Stimulated activated CD8-positive, alpha-beta memory T cell treated with anti-CD3 and anti-CD28 coated beads, Interleukin-2, amount 100 ng/mL, for 1 hour (primary cell): ENCODE measurements around the gene CLASP1.
"Not testable (repeated sequence)": the region's sequence is repeated elsewhere in the genome, so short reads cannot be mapped to it uniquely, and the experiment has no call there.

ENCODE experiments used
- DNase-seq, 2 donors: peaks; one replicate each; pipeline ENCODE4 v3.0.0-alpha.2; 2020; ENCODE audit warnings: low read depth in 2 of 2

Gene CLASP1

DNA sequence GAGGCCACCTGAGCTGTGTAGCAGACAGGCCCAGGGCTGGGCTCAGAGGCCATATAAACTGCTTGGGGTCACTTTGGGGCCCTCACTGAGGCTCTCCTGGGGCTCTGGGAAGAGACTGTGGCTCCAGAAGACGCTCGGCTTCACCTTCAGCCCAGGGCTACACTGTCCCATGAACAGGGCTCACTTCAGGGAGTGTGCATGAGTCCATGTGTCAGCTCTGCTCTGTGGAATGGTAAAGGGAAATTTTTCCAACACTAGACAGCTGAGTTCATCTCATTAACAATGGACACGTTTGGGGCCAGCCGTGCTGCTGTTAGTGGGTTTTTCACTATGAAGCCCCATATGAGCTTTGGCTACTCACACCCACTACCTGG is 298.9 kb downstream of the CLASP1 start:
- no peak for DNase-seq

DNA sequence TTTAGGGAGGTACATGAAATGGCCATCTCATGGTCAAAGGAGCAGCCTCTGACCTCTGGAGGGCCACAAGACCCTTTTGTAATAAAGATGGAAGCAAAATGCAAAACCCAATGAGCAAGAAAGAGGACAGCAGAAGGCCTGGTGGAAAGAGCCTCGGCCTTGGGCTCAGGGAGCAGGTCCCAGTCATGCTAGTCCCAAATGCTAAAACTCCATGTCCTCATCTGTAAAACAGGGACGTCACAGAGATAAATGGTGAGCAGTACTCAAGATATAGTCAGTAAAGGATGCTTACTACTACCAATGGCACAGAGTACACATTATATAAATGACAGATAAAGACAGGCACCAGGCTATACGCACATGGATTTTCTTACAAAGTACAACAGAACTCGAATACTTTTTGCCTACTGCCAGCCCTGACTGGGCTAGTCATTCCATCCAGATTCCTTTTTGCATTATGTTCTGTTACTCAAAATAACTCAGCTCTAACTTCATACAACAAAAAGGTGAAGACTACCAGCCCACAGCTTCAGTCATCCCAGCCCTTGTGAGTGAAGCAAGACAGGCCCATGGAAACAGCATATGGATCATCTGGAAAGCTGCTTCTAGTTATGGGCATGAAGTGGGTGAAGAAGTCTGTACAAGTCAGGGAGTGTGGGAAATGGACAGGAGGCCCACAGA is 299.4 kb downstream of the CLASP1 start:
- DNase-seq, result no peak

DNA sequence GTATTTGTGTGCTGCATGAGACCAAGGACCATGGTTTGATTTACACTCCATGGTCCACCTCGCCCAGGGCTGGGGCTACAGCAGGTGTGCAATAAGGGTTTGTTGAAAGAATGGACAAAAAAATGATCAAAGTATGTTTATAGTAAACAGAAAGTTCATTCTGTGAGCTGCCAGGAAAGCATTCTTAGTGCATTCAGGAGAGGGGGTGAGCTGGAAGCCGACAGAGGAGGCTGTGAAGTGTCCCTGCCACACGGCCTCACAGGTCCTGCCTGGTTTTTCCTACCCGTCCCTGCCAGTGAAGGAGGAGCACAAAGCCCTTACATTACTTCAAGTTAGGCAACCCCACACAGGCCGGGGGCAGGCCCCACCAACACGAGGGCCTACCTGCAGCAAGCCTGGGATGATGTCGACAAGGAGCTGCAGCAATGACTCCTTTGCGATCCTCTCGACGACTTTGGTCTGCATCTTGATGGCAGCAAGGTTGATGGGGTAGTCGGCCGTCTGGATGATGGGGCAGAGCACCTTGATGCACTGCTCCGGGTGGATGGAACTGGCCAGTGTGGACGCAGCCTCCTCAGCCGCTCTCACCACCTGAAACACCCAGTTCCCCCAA is 301.0 kb downstream of the CLASP1 start:
- no peak for DNase-seq

DNA sequence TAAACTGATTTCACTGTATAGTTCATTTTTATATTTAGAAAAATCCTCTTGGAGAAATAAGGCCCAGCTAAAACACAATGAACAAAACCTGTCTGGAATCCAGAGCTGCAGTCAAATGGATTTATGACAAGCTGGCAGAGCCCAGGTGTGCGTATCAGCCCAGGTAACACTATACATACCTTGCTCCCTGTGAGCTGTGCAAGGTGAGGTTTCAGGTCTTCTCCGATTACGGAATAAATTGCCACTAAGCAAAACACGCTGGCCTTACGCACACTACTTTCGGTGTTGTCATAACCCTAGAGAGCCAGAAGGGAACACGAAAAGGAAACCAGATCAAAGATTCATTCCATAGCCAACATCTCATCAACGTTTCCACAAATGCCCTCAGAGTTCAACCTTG is 302.4 kb downstream of the CLASP1 start:
- no peak for DNase-seq

GRCh38 chr2:121346407-121346806 is 302.9 kb downstream of the CLASP1 start:
- DNase-seq, result no peak

GRCh38 chr2:121345887-121346286 is 303.4 kb downstream of the CLASP1 start:
- DNase-seq, result no peak

DNA sequence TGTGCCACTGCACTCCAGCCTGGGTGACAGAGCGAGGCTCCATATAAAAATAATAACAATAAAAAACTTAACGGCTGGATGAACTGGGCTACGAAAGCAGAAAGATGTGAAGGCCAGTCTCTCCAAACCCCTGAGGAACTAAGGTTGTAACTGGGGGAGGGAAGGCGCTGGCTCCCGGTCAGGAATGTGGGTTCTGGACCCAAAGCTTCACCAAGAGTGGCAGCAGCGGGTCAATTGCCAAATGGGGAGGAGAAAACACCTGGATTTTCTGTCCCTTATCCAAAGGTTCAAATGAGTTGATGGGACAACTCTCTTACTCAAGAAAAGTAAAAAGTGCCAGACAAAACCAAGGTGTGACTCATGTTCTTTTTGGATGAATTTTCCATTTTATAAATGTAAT is 304.2 kb downstream of the CLASP1 start:
- DNase-seq, result no peak

DNA sequence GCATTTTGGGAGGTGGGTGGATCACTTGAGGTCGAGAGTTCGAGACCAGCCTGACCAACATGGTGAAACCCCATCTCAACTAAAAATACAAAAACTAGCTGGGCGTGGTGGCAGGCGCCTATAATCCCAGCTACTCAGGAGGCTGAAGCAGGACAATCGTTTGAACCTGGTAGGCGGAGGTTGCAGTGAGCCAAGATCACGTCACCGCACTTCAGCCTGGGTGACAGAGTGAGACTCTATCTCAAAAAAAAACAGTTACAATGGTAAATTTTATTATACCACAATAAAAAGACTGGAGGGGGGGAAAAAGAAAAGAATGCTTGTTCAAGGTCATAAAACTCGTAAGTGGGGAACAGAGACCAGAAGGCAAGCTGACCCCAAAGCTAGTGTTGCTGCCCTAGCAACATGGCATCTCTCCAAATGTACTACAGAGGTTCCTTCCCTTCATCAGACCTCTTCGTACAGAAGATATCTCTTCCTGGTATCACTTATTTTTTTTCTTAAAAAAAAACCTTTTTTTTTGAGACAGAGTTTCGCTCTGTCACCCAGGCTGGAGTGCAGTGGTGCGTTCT is 305.3 kb downstream of the CLASP1 start:
- not testable (repeated sequence) for DNase-seq

DNA sequence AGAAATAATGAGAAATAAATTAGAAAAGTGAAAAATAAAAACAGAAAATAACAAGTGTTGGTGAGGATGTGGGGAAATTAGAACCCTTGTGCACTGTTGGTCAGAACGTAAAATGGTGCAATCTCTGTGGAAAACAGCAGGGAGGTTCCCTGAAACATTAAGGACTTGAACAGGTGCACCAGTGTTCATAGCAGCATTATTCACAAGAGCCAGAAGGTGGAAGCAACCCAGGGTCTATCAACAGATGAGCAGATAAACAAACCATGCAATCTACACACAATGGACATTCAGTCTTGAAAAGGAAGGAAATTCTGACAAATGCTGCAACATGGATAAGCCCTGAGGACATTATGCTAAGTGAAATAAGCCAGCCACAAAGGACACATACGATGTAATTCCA is 306.1 kb downstream of the CLASP1 start:
- no peak for DNase-seq

- DNase-seq, result no peak
Observed at GRCh38 chr2:121342751-121343150, 306.5 kb downstream of the CLASP1 start.

DNA sequence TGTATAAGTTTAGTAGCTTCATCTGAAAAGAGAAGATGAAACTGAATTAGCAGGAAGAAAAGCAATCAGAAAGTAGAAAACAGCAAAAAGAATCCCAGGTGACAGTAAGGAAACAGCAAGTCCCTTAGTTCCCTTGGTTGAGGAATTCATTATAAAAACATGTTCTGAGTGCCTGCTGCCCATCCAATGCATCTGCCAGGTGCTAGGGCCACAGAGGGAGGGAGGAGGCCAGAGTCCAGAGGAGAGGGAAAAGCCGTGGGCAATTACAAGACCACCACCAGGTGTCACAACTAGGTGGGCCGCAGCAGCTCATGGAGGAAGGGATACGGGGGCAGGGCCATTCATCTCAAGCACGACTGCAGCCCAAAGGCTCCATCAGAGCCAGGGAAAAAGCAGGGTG is 308.3 kb downstream of the CLASP1 start:
- DNase-seq, result no peak

DNA sequence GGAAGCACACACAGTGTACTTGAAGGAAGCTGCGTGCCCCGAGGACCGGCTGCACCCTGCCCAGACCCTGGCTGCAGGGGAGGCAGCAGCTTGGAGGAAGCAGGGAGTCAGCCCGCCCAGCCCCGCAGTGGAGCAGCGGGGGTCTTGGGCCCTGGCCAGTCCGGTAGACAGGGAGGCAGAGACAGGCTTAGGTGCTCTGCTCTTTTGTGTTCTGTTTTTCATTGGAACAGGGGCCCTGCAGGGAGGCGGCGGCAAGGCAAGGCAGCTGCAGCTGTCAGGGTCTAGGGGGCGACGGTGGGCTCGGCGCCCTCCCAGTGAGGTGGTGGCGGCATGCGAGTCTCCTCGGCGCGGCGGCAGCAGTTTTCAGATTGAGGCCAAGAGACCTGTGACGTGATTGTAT is 311.0 kb downstream of the CLASP1 start:
- no peak for DNase-seq

DNA sequence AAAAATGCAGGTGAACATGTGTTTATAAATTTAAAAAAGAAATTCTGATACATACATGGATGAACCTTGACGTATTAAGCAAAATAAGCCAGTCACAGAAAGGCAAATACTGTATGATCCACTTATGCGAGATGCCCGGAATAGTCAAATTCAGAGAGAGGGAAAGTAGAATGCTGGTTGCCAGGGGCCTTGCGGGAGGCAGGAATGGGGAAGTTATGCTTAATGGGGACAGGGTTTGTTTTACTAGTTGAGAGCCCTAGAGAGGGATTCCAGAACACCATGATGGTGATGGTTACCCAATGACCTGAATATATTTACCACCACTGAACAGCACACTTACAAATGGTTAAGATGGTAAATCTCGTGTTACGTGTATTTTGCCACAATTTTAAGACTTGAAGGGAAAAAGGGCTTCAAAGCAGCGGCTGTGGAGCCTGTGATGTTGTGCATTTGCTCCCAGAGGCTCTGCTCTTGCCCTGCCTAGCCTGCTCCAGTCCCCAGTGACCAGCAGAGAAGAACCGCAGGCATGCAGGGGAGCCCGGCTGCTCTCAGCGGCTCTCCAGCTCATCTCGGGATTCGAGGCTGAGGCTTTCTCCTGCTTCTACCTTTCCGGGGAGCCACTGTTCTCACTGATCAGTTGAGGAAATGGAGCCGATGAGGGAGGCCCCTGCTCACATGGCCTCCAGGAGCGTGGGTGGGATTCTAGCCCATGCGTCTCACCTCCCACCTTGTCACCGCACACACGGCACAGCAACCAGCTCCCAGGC is 312.6 kb downstream of the CLASP1 start:
- DNase-seq, result no peak

GRCh38 chr2:121335294-121336290 is 313.7 kb downstream of the CLASP1 start:
- DNase-seq, result no peak

- DNase-seq, result no peak
Observed at GRCh38 chr2:121334581-121335293, 314.5 kb downstream of the CLASP1 start.

GRCh38 chr2:121333834-121334558 is 315.3 kb downstream of the CLASP1 start:
- DNase-seq, result no peak

- no peak for DNase-seq
Observed at GRCh38 chr2:121333231-121333630, 316.0 kb downstream of the CLASP1 start.

GRCh38 chr2:121331324-121331723 is 317.9 kb downstream of the CLASP1 start:
- DNase-seq, result not testable (repeated sequence)

DNA sequence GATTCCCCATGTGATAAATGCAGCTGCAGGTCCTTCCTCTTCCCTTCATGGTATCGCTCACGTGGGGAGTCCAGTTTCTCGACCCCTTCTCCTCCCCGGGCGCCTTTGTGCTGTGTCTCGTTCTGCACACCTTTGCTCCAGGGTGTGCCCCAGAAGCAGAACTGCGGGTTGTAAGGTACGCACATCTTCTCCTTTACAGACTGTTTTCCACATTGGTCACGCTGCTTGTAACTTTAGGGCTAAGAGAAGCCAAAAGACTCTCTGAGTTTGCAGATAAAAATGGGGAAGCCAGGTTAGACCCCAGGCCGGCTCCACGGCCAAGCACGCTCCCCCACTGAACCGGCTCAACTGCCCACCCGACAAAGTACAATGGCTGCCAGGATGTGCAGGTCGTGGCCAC is 318.3 kb downstream of the CLASP1 start:
- no peak for DNase-seq

GRCh38 chr2:121329786-121330185 is 319.5 kb downstream of the CLASP1 start:
- DNase-seq, result no peak
